Measurements from ENCODE around the gene HOXD3.
A peak's percentile ranks its signal among the peaks of the same experiment; 100 is the strongest.

HOXD3 gene

GRCh38 chr2:176121190-176122051, 35.7 kb upstream of the HOXD3 start:
- DNase-seq (ENCODE audit: low read depth in 2 of 2), result no peak

GRCh38 chr2:176122052-176122682, 34.9 kb upstream of the HOXD3 start:
- DNase-seq (ENCODE audit: low read depth in 2 of 2), result no peak

DNA sequence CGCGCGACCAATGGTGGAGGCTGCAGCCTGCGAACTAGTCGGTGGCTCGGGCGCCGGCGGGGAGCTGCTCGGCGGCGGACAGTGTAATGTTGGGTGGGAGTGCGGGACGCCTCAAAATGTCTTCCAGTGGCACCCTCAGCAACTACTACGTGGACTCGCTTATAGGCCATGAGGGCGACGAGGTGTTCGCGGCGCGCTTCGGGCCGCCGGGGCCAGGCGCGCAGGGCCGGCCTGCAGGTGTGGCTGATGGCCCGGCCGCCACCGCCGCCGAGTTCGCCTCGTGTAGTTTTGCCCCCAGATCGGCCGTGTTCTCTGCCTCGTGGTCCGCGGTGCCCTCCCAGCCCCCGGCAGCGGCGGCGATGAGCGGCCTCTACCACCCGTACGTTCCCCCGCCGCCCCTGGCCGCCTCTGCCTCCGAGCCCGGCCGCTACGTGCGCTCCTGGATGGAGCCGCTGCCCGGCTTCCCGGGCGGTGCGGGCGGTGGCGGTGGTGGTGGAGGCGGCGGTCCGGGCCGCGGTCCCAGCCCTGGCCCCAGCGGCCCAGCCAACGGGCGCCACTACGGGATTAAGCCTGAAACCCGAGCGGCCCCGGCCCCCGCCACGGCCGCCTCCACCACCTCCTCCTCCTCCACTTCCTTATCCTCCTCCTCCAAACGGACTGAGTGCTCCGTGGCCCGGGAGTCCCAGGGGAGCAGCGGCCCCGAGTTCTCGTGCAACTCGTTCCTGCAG, 34.3 kb upstream of the HOXD3 start, which contains the start of gene HOXD9:
HOXD9 (plus strand) TSS at position 37 of the 728 bp plus-strand sequence; CDS start at position 87, 50 bp downstream.
- no peak for DNase-seq (ENCODE audit: low read depth in 2 of 2)

GRCh38 chr2:176123411-176124109, 33.5 kb upstream of the HOXD3 start:
- DNase-seq (ENCODE audit: low read depth in 2 of 2), result no peak

- DNase-seq (ENCODE audit: low read depth in 2 of 2), result no peak
Measured at GRCh38 chr2:176124110-176124946, 32.8 kb upstream of the HOXD3 start.

DNA sequence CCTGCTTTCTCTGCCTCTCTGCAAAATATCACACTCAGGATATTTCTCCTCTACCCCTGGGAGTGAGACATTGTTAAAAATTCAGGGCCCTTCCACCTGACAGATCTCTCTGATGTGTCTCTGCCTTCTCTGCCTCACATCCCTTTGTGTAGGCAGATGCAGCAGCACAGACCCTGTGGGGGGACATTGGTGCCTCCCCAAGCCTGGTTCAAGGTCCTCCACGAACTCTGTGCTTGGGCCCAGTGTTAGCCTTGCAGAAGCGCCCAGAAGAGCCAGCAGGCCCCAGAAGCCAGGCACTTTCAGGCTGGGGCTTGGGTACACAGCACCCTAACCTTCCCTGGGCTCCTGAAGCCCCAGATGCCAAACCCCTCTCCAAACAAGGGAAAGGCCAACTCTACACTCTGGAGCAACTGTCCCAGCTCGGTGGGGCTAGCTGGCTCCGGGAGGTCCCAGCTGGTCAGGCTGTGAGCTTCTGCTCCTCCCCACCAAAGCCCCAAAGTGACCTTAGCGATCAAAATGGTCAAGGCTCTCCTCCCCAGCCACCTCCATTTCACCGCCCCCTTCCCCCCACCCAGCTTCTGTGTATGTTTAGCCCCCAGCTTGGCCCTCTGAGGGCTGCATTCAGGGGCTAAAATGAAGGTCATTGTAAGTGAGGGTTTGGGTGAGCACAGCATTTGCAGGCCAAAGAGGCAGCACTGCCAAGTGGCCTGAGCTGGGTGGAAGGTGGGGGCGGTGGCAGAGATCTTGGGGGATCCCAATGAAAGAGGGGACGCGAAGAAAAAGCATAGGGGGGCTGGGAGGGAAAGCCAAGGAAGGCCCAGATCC, 31.9 kb upstream of the HOXD3 start:
- DNase-seq (ENCODE audit: low read depth in 2 of 2), result no peak

DNA sequence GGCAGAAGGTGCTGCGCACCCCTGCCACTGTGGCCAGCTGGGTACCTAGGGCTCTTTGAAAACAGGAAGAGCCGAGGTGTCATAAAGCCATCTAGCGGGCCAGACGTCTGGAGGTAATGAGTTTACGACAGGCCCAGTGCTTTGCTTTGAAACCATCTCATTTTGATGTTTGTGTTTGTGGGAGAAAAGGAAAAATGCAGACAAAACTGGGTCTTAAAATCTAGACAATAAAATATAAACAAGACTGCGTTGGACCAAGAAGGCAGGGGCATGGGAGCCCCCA, 31.4 kb upstream of the HOXD3 start:
- no peak for DNase-seq (ENCODE audit: low read depth in 2 of 2)

- DNase-seq (ENCODE audit: low read depth in 2 of 2), result peak; percentile 43 to 57
Measured at GRCh38 chr2:176126929-176127773, 30.0 kb upstream of the HOXD3 start.

DNA sequence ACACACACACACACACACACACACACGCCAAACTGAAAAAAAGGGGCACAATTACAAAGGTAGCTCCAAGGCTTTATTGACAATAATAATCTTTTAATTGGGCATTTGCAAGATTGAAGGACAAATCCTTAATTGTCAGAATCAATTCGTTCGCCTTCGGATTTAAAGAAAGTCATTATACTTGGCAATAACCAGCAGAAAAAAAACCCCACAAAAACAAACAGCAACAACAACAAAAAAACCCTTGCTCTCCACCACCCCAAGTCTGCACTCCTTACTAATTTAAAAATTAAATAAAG, 29.4 kb upstream of the HOXD3 start:
- no peak for DNase-seq (ENCODE audit: low read depth in 2 of 2)

DNA sequence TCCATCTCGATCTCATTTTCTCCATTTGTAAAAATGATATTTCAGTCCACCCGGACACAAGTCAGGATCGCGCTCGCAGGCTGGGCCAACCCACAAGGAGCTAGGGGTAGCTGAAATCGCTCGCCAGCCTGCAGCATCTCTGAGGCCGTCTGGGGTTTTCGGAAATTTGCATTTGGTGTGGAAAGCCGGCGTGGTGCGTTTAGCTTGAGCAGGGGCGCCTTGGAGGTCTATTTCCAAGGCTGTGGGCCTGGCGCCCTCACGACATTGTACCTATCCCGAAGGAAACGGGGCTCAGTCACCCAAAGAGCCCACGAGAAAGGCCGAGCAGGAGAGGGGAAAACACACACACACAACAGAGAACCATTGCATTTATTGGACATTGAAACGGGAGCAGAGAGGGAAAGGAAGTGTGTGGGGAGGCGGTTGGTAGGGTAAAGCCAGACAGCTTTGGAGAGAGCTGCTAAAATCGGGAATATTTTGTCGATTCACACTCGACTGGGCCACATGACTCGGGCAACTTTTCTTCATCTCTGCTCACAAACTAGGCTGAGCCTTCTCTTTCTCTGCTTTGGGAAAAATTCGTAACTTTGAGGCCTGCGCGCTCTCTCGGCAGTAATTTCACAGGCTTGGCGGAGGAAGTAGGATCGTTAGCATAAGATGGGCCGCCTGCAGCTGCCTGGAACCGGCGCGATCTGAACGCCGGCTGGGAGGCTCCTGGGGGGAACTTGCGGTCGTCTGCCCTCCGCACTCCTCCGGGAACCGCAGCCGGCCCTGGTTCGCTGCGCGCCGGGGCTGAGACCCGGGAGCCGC, 28.7 kb upstream of the HOXD3 start:
- DNase-seq (ENCODE audit: low read depth in 2 of 2), result no peak

DNA sequence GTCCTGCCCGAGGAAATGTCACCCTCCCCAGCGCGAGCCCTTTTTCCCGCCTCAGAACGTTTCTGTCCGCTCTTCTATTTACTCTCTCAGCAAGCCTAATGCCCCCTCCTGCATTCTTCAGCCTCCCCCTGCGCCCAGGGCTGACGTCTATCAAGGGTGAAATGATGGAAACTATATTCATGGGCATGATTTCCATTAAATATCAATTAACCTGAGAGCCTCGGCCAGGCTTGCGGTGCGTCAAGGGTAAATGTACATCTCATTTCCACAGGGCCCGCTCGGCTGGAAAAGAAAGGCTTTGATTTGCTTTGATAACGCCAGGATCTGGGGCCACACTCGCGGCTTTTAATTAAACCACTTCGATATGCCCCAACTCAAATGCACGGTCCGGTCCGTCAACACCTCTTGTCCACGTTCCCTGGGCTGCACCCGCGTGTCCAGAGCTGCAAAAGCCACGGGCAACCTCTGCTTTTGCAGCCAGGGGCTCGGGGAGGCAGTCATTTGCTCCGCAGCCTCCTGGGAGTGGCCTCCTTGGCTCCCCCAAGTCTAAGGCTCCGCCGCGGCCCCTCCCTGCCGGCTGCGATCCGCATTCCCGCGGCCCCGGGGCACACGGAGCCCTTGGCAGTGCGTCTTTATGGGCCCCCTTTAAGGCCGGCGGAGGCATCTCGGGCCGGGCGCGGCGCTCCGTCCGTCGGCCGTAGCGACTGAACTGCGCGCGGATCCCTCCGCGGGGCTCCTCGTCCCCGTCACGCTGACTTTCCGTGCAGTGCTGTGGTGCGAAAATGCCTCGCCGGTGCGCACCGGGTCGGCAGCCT, 27.9 kb upstream of the HOXD3 start, which contains the start of gene HOXD8:
HOXD8 (plus strand) TSS at position 724 of the 815 bp plus-strand sequence. CDS start 662 bp downstream, outside the sequence.
- no peak for DNase-seq (ENCODE audit: low read depth in 2 of 2)

DNA sequence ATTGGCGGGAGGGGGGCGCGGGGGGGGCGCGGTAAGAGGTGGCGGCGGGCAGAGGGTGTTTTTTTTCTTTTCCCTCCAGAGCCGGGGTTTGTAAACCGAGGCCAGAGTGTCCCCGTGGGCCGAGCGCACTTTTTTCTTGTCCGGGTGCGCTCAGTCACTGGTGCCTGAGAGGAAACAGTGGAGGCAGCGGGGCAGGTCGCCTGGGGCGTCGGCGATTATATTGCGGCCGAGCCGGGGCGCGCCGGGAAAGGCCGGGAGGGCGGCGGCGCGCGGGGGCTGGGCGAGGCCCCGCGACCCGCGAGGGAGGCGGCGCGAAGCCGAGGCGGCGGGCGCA, 27.3 kb upstream of the HOXD3 start:
- no peak for DNase-seq (ENCODE audit: low read depth in 2 of 2)

DNA sequence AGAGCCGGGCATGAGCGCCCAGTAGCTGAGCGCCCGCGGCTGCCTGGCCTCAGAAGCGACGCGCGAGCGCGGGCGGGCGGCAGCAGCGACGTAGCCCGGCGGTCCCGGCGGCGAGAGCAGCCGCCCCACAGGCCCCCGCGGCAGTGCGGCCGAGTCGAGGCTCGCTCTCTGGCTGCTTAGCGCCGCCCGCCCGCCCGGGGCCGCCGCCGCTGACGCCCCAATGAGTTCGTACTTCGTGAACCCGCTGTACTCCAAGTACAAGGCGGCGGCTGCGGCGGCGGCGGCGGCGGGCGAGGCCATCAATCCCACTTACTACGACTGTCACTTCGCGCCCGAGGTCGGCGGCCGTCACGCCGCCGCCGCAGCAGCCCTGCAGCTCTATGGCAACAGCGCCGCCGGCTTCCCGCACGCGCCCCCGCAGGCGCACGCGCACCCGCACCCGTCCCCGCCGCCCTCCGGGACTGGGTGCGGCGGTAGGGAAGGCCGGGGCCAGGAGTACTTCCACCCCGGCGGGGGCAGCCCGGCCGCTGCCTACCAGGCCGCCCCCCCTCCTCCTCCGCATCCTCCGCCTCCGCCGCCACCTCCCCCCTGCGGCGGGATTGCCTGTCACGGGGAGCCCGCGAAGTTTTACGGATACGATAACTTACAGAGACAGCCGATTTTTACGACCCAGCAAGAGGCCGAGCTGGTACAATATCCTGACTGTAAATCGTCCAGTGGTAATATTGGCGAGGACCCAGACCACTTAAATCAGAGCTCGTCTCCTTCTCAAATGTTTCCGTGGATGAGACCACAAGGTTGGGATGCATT, 26.8 kb upstream of the HOXD3 start:
- DNase-seq (ENCODE audit: low read depth in 2 of 2), result no peak

- no peak for DNase-seq (ENCODE audit: low read depth in 2 of 2)
Measured at GRCh38 chr2:176130957-176131847, 25.9 kb upstream of the HOXD3 start.

GRCh38 chr2:176131848-176132158, 25.3 kb upstream of the HOXD3 start:
- DNase-seq (ENCODE audit: low read depth in 2 of 2), result no peak
